ENCODE results near the gene KCMF1. TPM values are rescaled to one million over a fixed set of nuclear protein-coding genes. Genes with fewer than 3 reads are reported as not detected.

Gene KCMF1

Small RNA genes within 50 kb of the gene (small RNA-seq; reads per million reads assigned to genes)
- gene AC078974.1 (ENCODE audit: low read depth) = not detected

All from mesenchymal stem cell (in vitro differentiated cells and primary cell).